ENCODE data around the gene GOLGA7B.

DNA sequence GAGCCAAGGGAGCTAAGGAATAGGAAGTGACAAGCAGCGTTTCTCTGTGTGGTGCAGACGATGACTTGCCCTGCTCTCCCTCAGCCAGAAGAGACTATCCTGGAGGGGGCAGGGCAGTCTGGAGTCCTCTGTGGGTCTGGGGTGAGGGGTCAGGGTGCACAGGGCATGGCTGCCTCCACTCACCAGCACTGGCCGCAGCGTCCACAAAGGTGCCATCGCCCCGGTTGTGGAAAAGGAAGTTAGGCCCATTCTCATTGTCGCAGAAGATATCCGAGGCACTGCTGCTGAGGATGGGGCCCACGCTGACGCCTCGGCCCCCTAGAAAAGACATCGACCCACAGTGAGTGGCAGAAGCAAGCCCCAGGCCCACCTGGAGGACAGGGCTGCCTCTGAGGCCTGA lies 58.2 kb downstream of the GOLGA7B start:
- TF ChIP-seq, protein P1, sequence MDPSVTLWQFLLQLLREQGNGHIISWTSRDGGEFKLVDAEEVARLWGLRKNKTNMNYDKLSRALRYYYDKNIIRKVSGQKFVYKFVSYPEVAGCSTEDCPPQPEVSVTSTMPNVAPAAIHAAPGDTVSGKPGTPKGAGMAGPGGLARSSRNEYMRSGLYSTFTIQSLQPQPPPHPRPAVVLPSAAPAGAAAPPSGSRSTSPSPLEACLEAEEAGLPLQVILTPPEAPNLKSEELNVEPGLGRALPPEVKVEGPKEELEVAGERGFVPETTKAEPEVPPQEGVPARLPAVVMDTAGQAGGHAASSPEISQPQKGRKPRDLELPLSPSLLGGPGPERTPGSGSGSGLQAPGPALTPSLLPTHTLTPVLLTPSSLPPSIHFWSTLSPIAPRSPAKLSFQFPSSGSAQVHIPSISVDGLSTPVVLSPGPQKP (IDR thresholded peaks at IDR 0.05; ENCODE audit: borderline replicate concordance, low read depth, low read length) = no peak
- TF ChIP-seq, protein P2, sequence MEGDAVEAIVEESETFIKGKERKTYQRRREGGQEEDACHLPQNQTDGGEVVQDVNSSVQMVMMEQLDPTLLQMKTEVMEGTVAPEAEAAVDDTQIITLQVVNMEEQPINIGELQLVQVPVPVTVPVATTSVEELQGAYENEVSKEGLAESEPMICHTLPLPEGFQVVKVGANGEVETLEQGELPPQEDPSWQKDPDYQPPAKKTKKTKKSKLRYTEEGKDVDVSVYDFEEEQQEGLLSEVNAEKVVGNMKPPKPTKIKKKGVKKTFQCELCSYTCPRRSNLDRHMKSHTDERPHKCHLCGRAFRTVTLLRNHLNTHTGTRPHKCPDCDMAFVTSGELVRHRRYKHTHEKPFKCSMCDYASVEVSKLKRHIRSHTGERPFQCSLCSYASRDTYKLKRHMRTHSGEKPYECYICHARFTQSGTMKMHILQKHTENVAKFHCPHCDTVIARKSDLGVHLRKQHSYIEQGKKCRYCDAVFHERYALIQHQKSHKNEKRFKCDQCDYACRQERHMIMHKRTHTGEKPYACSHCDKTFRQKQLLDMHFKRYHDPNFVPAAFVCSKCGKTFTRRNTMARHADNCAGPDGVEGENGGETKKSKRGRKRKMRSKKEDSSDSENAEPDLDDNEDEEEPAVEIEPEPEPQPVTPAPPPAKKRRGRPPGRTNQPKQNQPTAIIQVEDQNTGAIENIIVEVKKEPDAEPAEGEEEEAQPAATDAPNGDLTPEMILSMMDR (conservative IDR thresholded peaks at IDR 0.05; ENCODE audit: low read depth, low read length) = no peak
- TF ChIP-seq RFX5 (IDR thresholded peaks at IDR 0.05; ENCODE audit: low read depth, low read length) (no peak), MAFK (IDR thresholded peaks at IDR 0.05; ENCODE audit: low read depth, low read length) (no peak), FOS (IDR thresholded peaks at IDR 0.05; ENCODE audit: low read depth, low read length) (no peak)
